Measurements from ENCODE around the gene ACTN4.

Gene ACTN4

GRCh38 chr19:38740257-38740592 is 92.8 kb downstream of the ACTN4 start:
- DNase-seq (ENCODE audit: low spot score), result no peak
- TF ChIP-seq CTCF (IDR thresholded peaks at IDR 0.05; ENCODE audit: extremely low read depth, missing control alignments), result no peak

GRCh38 chr19:38740932-38741331 is 93.5 kb downstream of the ACTN4 start:
- no peak for TF ChIP-seq CTCF (IDR thresholded peaks at IDR 0.05; ENCODE audit: extremely low read depth, missing control alignments)
- no peak for DNase-seq (ENCODE audit: low spot score)

GRCh38 chr19:38741670-38742069 is 94.2 kb downstream of the ACTN4 start:
- no peak for DNase-seq (ENCODE audit: low spot score)
- TF ChIP-seq CTCF (IDR thresholded peaks at IDR 0.05; ENCODE audit: extremely low read depth, missing control alignments), result no peak

GRCh38 chr19:38742296-38742695 is 94.8 kb downstream of the ACTN4 start:
- no peak for DNase-seq (ENCODE audit: low spot score)
- TF ChIP-seq CTCF (IDR thresholded peaks at IDR 0.05; ENCODE audit: extremely low read depth, missing control alignments), result no peak

GRCh38 chr19:38742906-38743305 is 95.5 kb downstream of the ACTN4 start:
- DNase-seq (ENCODE audit: low spot score), result no peak
- no peak for TF ChIP-seq CTCF (IDR thresholded peaks at IDR 0.05; ENCODE audit: extremely low read depth, missing control alignments)

GRCh38 chr19:38743394-38744297 is 96.2 kb downstream of the ACTN4 start:
- no peak for DNase-seq (ENCODE audit: low spot score)
- TF ChIP-seq CTCF (IDR thresholded peaks at IDR 0.05; ENCODE audit: extremely low read depth, missing control alignments), result no peak

GRCh38 chr19:38744298-38744681 is 96.8 kb downstream of the ACTN4 start, which contains the start of gene CAPN12:
Gene CAPN12 (minus strand): TSS chr19:38744474. CDS start chr19:38744165, 309 bp downstream.
- TF ChIP-seq CTCF (IDR thresholded peaks at IDR 0.05; ENCODE audit: extremely low read depth, missing control alignments), result no peak
- DNase-seq (ENCODE audit: low spot score), result no peak

Data from GM20000 (cell line).